Measurements from ENCODE around the gene SIPA1L3. TPM values are rescaled to one million over a fixed set of nuclear protein-coding genes. Genes with fewer than 3 reads are reported as not detected.

The SIPA1L3 gene
- total and polyA plus RNA-seq, 2 experiments from 2014 or later: 15.7 to 54.1 TPM

- H3K36me3 ChIP-seq (ENCODE audit: insufficient read depth): no peaks in the 10 kb centered on the region
- H3F3A ChIP-seq (replicated peaks; ENCODE audit: low read depth): peaks cover 8% of the 10 kb centered on the region; the same call in 1 of the 2 replicates
- H3K4me1 ChIP-seq (ENCODE audit: insufficient read depth): peaks cover 12% of the 10 kb centered on the region
- Mint-ChIP-seq H3K27me3 (ENCODE audit: insufficient read depth, low read depth, poor library complexity) (peaks cover 3% of the 10 kb centered on the region), H3K36me3 (ENCODE audit: low read depth) (no peaks in the 10 kb centered on the region), H3K4me1 (peaks cover 12% of the 10 kb centered on the region), H3K27ac (no peak overlapping the region), H3K4me3 (no peak overlapping the region), H3K9me3 (no peaks in the 10 kb centered on the region; the same call in 1 of the 3 replicates)
- ATAC-seq (no peak), DNase-seq (ENCODE audit: low spot score) (no peak)
- H3K4me3 ChIP-seq: no peak overlapping the region
- H3K9me2 ChIP-seq (ENCODE audit: insufficient read depth): no peaks in the 10 kb centered on the region
- no peak overlapping the region for H3K27ac ChIP-seq (ENCODE audit: low read depth)
- H3K79me2 ChIP-seq (replicated peaks; ENCODE audit: insufficient read depth): peaks cover 7% of the 10 kb centered on the region
- no peaks in the 10 kb centered on the region for H3K27me3 ChIP-seq (ENCODE audit: insufficient read depth)
- no peaks in the 10 kb centered on the region for H4K20me1 ChIP-seq (replicated peaks; ENCODE audit: insufficient read depth)
- no peak overlapping the region for H3K4me2 ChIP-seq
- TF ChIP-seq, protein P1, sequence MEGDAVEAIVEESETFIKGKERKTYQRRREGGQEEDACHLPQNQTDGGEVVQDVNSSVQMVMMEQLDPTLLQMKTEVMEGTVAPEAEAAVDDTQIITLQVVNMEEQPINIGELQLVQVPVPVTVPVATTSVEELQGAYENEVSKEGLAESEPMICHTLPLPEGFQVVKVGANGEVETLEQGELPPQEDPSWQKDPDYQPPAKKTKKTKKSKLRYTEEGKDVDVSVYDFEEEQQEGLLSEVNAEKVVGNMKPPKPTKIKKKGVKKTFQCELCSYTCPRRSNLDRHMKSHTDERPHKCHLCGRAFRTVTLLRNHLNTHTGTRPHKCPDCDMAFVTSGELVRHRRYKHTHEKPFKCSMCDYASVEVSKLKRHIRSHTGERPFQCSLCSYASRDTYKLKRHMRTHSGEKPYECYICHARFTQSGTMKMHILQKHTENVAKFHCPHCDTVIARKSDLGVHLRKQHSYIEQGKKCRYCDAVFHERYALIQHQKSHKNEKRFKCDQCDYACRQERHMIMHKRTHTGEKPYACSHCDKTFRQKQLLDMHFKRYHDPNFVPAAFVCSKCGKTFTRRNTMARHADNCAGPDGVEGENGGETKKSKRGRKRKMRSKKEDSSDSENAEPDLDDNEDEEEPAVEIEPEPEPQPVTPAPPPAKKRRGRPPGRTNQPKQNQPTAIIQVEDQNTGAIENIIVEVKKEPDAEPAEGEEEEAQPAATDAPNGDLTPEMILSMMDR (conservative IDR thresholded peaks at IDR 0.05; ENCODE audit: low read depth in 2 of 2): no peak
- TF ChIP-seq JUNB (IDR thresholded peaks at IDR 0.05; ENCODE audit: unreplicated experiment): no peak
- no peak for TF ChIP-seq ZNF114 (CRISPR knock-in tag; IDR thresholded peaks at IDR 0.05)
- TF ChIP-seq, protein P2, sequence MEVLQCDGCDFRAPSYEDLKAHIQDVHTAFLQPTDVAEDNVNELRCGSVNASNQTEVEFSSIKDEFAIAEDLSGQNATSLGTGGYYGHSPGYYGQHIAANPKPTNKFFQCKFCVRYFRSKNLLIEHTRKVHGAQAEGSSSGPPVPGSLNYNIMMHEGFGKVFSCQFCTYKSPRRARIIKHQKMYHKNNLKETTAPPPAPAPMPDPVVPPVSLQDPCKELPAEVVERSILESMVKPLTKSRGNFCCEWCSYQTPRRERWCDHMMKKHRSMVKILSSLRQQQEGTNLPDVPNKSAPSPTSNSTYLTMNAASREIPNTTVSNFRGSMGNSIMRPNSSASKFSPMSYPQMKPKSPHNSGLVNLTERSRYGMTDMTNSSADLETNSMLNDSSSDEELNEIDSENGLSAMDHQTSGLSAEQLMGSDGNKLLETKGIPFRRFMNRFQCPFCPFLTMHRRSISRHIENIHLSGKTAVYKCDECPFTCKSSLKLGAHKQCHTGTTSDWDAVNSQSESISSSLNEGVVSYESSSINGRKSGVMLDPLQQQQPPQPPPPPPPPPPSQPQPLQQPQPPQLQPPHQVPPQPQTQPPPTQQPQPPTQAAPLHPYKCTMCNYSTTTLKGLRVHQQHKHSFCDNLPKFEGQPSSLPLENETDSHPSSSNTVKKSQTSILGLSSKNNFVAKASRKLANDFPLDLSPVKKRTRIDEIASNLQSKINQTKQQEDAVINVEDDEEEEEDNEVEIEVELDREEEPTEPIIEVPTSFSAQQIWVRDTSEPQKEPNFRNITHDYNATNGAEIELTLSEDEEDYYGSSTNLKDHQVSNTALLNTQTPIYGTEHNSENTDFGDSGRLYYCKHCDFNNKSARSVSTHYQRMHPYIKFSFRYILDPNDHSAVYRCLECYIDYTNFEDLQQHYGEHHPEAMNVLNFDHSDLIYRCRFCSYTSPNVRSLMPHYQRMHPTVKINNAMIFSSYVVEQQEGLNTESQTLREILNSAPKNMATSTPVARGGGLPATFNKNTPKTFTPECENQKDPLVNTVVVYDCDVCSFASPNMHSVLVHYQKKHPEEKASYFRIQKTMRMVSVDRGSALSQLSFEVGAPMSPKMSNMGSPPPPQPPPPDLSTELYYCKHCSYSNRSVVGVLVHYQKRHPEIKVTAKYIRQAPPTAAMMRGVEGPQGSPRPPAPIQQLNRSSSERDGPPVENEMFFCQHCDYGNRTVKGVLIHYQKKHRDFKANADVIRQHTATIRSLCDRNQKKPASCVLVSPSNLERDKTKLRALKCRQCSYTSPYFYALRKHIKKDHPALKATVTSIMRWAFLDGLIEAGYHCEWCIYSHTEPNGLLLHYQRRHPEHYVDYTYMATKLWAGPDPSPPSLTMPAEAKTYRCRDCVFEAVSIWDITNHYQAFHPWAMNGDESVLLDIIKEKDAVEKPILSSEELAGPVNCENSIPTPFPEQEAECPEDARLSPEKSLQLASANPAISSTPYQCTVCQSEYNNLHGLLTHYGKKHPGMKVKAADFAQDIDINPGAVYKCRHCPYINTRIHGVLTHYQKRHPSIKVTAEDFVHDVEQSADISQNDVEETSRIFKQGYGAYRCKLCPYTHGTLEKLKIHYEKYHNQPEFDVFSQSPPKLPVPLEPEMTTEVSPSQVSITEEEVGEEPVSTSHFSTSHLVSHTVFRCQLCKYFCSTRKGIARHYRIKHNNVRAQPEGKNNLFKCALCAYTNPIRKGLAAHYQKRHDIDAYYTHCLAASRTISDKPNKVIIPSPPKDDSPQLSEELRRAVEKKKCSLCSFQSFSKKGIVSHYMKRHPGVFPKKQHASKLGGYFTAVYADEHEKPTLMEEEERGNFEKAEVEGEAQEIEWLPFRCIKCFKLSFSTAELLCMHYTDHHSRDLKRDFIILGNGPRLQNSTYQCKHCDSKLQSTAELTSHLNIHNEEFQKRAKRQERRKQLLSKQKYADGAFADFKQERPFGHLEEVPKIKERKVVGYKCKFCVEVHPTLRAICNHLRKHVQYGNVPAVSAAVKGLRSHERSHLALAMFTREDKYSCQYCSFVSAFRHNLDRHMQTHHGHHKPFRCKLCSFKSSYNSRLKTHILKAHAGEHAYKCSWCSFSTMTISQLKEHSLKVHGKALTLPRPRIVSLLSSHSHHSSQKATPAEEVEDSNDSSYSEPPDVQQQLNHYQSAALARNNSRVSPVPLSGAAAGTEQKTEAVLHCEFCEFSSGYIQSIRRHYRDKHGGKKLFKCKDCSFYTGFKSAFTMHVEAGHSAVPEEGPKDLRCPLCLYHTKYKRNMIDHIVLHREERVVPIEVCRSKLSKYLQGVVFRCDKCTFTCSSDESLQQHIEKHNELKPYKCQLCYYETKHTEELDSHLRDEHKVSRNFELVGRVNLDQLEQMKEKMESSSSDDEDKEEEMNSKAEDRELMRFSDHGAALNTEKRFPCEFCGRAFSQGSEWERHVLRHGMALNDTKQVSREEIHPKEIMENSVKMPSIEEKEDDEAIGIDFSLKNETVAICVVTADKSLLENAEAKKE (CRISPR knock-in tag; IDR thresholded peaks at IDR 0.05): no peak
- no peak overlapping the region for H2AFZ ChIP-seq
Measured at GRCh38 chr19:37903096-37903495, 3.9 kb upstream of the SIPA1L3 start.

Measured in GM23338 (cell line).